ENCODE measurements around the gene HIVEP2.
A peak's percentile ranks its signal among the peaks of the same experiment; 100 is the strongest.

The HIVEP2 gene

DNA sequence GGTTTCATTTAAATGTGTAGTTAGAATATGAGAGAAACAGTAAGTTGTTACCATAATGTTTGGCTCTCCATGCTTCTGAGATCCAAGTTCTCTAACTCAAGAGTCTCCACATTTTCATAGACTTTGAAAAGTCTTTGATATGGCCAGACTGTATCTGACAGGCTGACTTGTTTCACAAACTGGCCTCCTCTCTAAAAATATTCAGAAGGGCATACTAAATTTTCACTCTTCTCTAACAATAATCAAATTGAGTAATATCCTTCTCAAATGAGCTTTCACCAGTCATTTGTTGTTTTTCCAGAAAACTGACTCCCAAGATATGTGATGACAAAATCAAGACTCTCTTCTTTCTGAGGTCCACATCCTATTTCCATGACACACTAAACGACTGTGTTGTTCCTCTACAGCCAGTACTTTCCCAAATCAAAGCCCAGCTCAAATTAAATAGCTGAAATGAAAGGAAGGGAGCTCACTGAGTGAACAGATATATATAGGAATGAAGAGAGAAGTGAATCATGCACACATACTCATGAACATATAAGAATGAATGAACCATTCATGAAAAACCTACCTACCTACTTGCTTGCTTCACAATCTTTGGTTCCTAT, 15.1 kb downstream of the HIVEP2 start:
- DNase-seq (ENCODE audit: insufficient read length, low spot score) (no peak), FAIRE-seq (peak; percentile 83)
- TF ChIP-seq POLR2AphosphoS5 (IDR thresholded peaks at IDR 0.05; ENCODE audit: low read depth, low read length) (no peak), PAX5 (IDR thresholded peaks at IDR 0.05; ENCODE audit: insufficient read depth, low read length, severe bottlenecking) (no peak), SPI1 (IDR thresholded peaks at IDR 0.05; ENCODE audit: low read depth, low read length) (no peak), POU2F2 (IDR thresholded peaks at IDR 0.05; ENCODE audit: low read depth, low read length) (no peak), POLR2A (IDR thresholded peaks at IDR 0.05; ENCODE audit: low read depth, low read length) (no peak), TAF1 (IDR thresholded peaks at IDR 0.05; ENCODE audit: low read depth, low read length) (no peak)

DNA sequence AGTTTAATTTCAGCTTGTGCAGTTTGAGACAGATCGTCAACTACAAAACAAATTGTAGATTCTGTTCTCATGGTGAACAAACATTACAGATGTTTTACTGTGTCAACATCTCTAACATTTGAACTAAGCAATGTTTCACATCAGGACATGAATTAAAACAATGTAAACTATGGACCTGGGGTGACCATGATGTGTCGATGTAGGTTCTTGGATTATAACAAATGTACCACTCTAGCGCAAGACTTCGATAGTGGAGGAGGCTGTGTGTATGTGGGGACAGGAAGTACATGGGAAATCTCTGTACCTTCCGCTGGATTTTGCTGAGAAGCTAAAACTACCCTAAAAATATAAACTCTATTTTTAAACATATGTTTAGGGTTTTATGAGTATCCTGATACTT, 17.1 kb downstream of the HIVEP2 start:
- TF ChIP-seq TAF1 (IDR thresholded peaks at IDR 0.05; ENCODE audit: low read depth, low read length), result peak; percentile 36; the same call in 1 of the 2 replicates
- peak; percentile 55 for TF ChIP-seq POLR2A (IDR thresholded peaks at IDR 0.05; ENCODE audit: low read depth, low read length)
- no peak for TF ChIP-seq SPI1 (IDR thresholded peaks at IDR 0.05; ENCODE audit: low read depth, low read length)
- peak; percentile 65 for TF ChIP-seq POLR2AphosphoS5 (IDR thresholded peaks at IDR 0.05; ENCODE audit: low read depth, low read length)
- TF ChIP-seq POU2F2 (IDR thresholded peaks at IDR 0.05; ENCODE audit: low read depth, low read length), result no peak
- no peak for TF ChIP-seq PAX5 (IDR thresholded peaks at IDR 0.05; ENCODE audit: insufficient read depth, low read length, severe bottlenecking)
- FAIRE-seq (peak; percentile 82), DNase-seq (ENCODE audit: insufficient read length, low spot score) (no peak)

DNA sequence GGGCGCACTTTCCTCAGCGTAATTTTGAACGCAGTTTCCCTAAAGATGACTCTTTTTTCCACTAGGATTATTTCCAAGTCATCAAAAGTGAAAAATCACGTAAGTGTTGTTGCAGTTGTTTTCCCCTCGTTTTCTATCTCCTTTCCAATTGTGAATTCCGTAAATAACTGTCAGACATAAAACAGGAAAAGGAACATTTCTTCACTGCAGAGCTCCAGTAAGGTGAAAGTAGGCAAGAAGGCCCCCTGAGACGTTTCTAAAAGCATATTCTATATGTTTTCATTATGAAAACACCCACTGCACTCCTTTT, 17.8 kb downstream of the HIVEP2 start:
- TF ChIP-seq POLR2A (IDR thresholded peaks at IDR 0.05; ENCODE audit: low read depth, low read length) (no peak), POU2F2 (IDR thresholded peaks at IDR 0.05; ENCODE audit: low read depth, low read length) (no peak), TAF1 (IDR thresholded peaks at IDR 0.05; ENCODE audit: low read depth, low read length) (no peak), POLR2AphosphoS5 (IDR thresholded peaks at IDR 0.05; ENCODE audit: low read depth, low read length) (no peak), PAX5 (IDR thresholded peaks at IDR 0.05; ENCODE audit: insufficient read depth, low read length, severe bottlenecking) (no peak), SPI1 (IDR thresholded peaks at IDR 0.05; ENCODE audit: low read depth, low read length) (no peak)
- no peak for FAIRE-seq

DNA sequence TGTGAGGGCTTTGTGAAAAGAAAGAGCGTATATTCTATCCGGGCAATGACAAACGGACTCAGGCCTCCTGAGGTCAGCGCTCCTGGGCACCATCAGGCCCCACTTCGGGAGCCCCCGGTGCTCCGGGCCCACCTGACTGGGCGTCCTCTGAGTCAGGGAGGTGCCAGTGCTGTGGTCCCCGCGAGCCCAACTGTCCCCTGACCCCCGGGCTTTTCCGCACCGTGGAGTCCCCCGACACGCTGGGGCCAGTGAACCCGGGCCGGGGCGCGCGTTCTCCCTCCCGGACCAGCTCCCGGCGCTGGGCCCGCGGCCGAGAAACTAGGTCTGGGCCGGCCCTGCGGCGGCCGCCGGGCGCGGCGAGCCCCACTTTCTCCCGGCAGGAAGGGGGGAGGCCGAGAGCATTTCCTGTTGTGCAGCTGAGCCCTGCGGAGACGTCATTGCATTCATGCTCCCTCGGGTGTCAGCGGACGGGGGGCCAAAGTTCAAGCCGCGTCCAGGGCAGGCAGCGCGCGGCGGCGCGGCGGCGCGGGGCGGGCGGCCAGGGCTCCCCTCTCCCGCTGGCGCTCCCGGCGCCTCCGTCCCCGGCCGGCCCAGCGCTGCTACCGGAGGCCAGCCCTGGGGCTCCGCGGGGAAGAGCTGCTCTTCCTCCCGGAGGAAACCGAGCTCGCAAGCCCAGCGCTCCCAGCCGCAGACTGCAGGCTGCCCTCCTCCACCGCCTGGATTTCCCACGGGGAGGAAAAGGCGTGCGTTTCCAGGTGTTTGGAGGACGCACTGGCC, 18.3 kb downstream of the HIVEP2 start:
- peak; percentile 64 for DNase-seq (ENCODE audit: insufficient read length, low spot score)
- TF ChIP-seq SPI1 (IDR thresholded peaks at IDR 0.05; ENCODE audit: low read depth, low read length), result 0 out of 2 replicates have a peak, but pooled peaks have one; percentile 19
- peak; percentile 78; the same call in 1 of the 2 replicates for TF ChIP-seq POLR2A (IDR thresholded peaks at IDR 0.05; ENCODE audit: low read depth, low read length)
- TF ChIP-seq PAX5 (IDR thresholded peaks at IDR 0.05; ENCODE audit: insufficient read depth, low read length, severe bottlenecking), result no peak
- TF ChIP-seq POLR2AphosphoS5 (IDR thresholded peaks at IDR 0.05; ENCODE audit: low read depth, low read length), result peak; percentile 68; the same call in 1 of the 2 replicates
- no peak for TF ChIP-seq TAF1 (IDR thresholded peaks at IDR 0.05; ENCODE audit: low read depth, low read length)
- TF ChIP-seq POU2F2 (IDR thresholded peaks at IDR 0.05; ENCODE audit: low read depth, low read length), result no peak
- FAIRE-seq, result peak; percentile 97

More for the DNA sequence above, 17.8 kb downstream of the HIVEP2 start:
- no peak for DNase-seq (ENCODE audit: insufficient read length, low spot score)

GRCh38 chr6:142926177-142926493, 18.8 kb downstream of the HIVEP2 start:
- DNase-seq (ENCODE audit: insufficient read length, low spot score) (no peak), FAIRE-seq (no peak)
- TF ChIP-seq PAX5 (IDR thresholded peaks at IDR 0.05; ENCODE audit: insufficient read depth, low read length, severe bottlenecking) (no peak), POLR2AphosphoS5 (IDR thresholded peaks at IDR 0.05; ENCODE audit: low read depth, low read length) (no peak), SPI1 (IDR thresholded peaks at IDR 0.05; ENCODE audit: low read depth, low read length) (no peak), POU2F2 (IDR thresholded peaks at IDR 0.05; ENCODE audit: low read depth, low read length) (no peak), TAF1 (IDR thresholded peaks at IDR 0.05; ENCODE audit: low read depth, low read length) (no peak; the same call in 1 of the 2 replicates), POLR2A (IDR thresholded peaks at IDR 0.05; ENCODE audit: low read depth, low read length) (no peak)

- TF ChIP-seq POLR2A (IDR thresholded peaks at IDR 0.05; ENCODE audit: low read depth, low read length) (no peak), POU2F2 (IDR thresholded peaks at IDR 0.05; ENCODE audit: low read depth, low read length) (no peak), SPI1 (IDR thresholded peaks at IDR 0.05; ENCODE audit: low read depth, low read length) (no peak), TAF1 (IDR thresholded peaks at IDR 0.05; ENCODE audit: low read depth, low read length) (no peak), PAX5 (IDR thresholded peaks at IDR 0.05; ENCODE audit: insufficient read depth, low read length, severe bottlenecking) (no peak), POLR2AphosphoS5 (IDR thresholded peaks at IDR 0.05; ENCODE audit: low read depth, low read length) (no peak)
- FAIRE-seq (peak; percentile 59), DNase-seq (ENCODE audit: insufficient read length, low spot score) (no peak)
These were observed 19.3 kb downstream of the HIVEP2 start for GRCh38 chr6:142925575-142926110.

DNA sequence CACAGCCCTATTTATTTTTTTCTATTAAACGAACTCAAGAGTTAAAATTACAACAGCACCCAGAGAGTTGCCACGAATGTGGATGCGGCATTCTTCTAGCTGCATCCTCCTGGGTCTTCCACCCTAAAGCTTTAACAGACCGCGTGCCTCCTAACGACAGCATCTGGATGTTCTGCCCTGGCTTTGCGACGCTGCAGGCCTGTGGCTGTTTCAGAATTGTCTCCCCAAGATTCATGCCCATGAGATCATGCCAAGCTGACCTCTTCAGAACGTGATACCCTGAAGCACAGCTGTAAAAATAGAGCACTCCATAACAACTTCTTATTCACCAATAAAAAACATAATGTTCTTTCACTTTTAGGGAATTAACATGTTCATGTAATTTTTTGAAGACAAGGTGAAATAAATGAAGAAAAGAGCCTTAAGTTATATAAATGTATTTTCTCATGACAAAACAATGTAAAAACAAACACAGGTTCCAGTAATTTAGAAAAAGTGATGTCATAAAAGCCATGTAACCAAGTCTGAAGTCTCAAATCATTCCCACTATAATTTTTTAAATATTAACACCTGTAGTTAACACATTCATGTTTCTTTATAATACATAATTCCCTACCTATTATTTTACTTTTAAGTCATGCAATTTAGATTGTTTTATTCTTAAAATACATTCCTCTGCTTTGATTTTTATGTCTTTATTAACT, 26.5 kb downstream of the HIVEP2 start:
- TF ChIP-seq SPI1 (IDR thresholded peaks at IDR 0.05; ENCODE audit: low read depth, low read length) (no peak), POU2F2 (IDR thresholded peaks at IDR 0.05; ENCODE audit: low read depth, low read length) (no peak), PAX5 (IDR thresholded peaks at IDR 0.05; ENCODE audit: insufficient read depth, low read length, severe bottlenecking) (no peak), TAF1 (IDR thresholded peaks at IDR 0.05; ENCODE audit: low read depth, low read length) (no peak), POLR2A (IDR thresholded peaks at IDR 0.05; ENCODE audit: low read depth, low read length) (no peak), POLR2AphosphoS5 (IDR thresholded peaks at IDR 0.05; ENCODE audit: low read depth, low read length) (no peak)
- FAIRE-seq, result no peak
- DNase-seq (ENCODE audit: insufficient read length, low spot score), result no peak

DNA sequence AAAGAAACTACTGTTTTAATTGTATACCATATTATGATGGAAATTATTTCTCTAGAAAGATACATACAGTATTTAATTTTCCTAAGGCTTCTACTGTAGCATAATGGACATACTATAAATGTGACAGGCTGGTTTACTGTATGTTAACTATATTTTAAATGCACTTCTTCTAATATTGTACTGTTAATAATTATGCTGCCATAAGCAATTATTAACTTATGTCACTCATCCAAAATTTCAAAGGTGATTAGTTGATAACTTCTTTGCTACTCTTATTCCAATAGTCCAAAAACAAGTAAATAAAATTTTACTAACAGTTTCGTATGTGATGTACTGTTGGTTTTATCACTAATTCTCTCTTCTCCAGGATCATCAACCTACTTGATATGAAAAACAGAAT, 28.1 kb downstream of the HIVEP2 start:
- DNase-seq (ENCODE audit: insufficient read length, low spot score) (no peak), FAIRE-seq (no peak)

More for the DNA sequence above, 28.1 kb downstream of the HIVEP2 start:
- no peak for TF ChIP-seq SPI1 (IDR thresholded peaks at IDR 0.05; ENCODE audit: low read depth, low read length)
- TF ChIP-seq POU2F2 (IDR thresholded peaks at IDR 0.05; ENCODE audit: low read depth, low read length), result no peak
- no peak for TF ChIP-seq POLR2AphosphoS5 (IDR thresholded peaks at IDR 0.05; ENCODE audit: low read depth, low read length)
- TF ChIP-seq POLR2A (IDR thresholded peaks at IDR 0.05; ENCODE audit: low read depth, low read length), result no peak
- no peak for TF ChIP-seq PAX5 (IDR thresholded peaks at IDR 0.05; ENCODE audit: insufficient read depth, low read length, severe bottlenecking)
- no peak for TF ChIP-seq TAF1 (IDR thresholded peaks at IDR 0.05; ENCODE audit: low read depth, low read length)

Data from GM12891 (cell line).